ENCODE results near the gene TENM4. TPM values are rescaled to one million over a fixed set of nuclear protein-coding genes. Genes with fewer than 3 reads are reported as not detected.
"Not testable (repeated sequence)": the region's sequence is repeated elsewhere in the genome, so short reads cannot be mapped to it uniquely, and the experiment has no call there.

Gene TENM4
- total RNA-seq, 2 experiments from 2014 or later, result not detected

GRCh38 chr11:79241205-79241851, 199.5 kb downstream of the TENM4 start:
- H3K27ac Mint-ChIP-seq, result no peak overlapping the region
- H3K9me3 Mint-ChIP-seq, result no peaks in the 10 kb centered on the region
- H3K36me3 Mint-ChIP-seq, result no peaks in the 10 kb centered on the region
- H3K4me1 Mint-ChIP-seq, result no peaks in the 10 kb centered on the region
- no peaks in the 10 kb centered on the region for H3K27me3 Mint-ChIP-seq
- DNase-seq, result no peak
- H3K4me3 Mint-ChIP-seq, result no peak overlapping the region

- Mint-ChIP-seq H3K4me3 (no peak overlapping the region), H3K9me3 (no peaks in the 10 kb centered on the region), H3K36me3 (no peaks in the 10 kb centered on the region), H3K27ac (no peak overlapping the region), H3K27me3 (no peaks in the 10 kb centered on the region), H3K4me1 (no peaks in the 10 kb centered on the region)
- no peak for DNase-seq
These were observed 203.1 kb downstream of the TENM4 start for GRCh38 chr11:79237703-79238102.

- no peaks in the 10 kb centered on the region for H3K27me3 Mint-ChIP-seq
- H3K4me3 Mint-ChIP-seq, result no peak overlapping the region
- no peaks in the 10 kb centered on the region for H3K36me3 Mint-ChIP-seq
- no peaks in the 10 kb centered on the region for H3K4me1 Mint-ChIP-seq
- H3K27ac Mint-ChIP-seq, result no peak overlapping the region
- no peak for DNase-seq
- H3K9me3 Mint-ChIP-seq, result no peaks in the 10 kb centered on the region
These were observed 203.7 kb downstream of the TENM4 start for GRCh38 chr11:79237091-79237490.

- Mint-ChIP-seq H3K9me3 (no peaks in the 10 kb centered on the region), H3K4me3 (no peak overlapping the region)
These were observed 204.3 kb downstream of the TENM4 start for GRCh38 chr11:79236541-79236971.

GRCh38 chr11:79235696-79236095, 205.1 kb downstream of the TENM4 start:
- Mint-ChIP-seq H3K27ac (no peak overlapping the region), H3K27me3 (no peaks in the 10 kb centered on the region), H3K9me3 (no peaks in the 10 kb centered on the region), H3K4me1 (no peaks in the 10 kb centered on the region), H3K36me3 (no peaks in the 10 kb centered on the region), H3K4me3 (no peak overlapping the region)
- DNase-seq, result no peak

More at GRCh38 chr11:79236541-79236971, 204.3 kb downstream of the TENM4 start:
- no peak for DNase-seq
- Mint-ChIP-seq H3K36me3 (no peaks in the 10 kb centered on the region), H3K4me1 (no peaks in the 10 kb centered on the region), H3K27ac (no peak overlapping the region), H3K27me3 (no peaks in the 10 kb centered on the region)

- DNase-seq, result no peak
- H3K27me3 Mint-ChIP-seq, result no peaks in the 10 kb centered on the region
- no peak overlapping the region for H3K4me3 Mint-ChIP-seq
- H3K4me1 Mint-ChIP-seq, result no peaks in the 10 kb centered on the region
- H3K27ac Mint-ChIP-seq, result no peak overlapping the region
- H3K9me3 Mint-ChIP-seq, result no peaks in the 10 kb centered on the region
- no peaks in the 10 kb centered on the region for H3K36me3 Mint-ChIP-seq
These were observed 208.5 kb downstream of the TENM4 start for GRCh38 chr11:79232346-79232745.

- no peak for DNase-seq
- Mint-ChIP-seq H3K27me3 (no peaks in the 10 kb centered on the region), H3K4me1 (no peaks in the 10 kb centered on the region), H3K27ac (no peak overlapping the region), H3K9me3 (no peaks in the 10 kb centered on the region), H3K36me3 (no peaks in the 10 kb centered on the region), H3K4me3 (no peak overlapping the region)
These were observed 211.8 kb downstream of the TENM4 start for GRCh38 chr11:79229047-79229446.

GRCh38 chr11:79227767-79228755, 212.8 kb downstream of the TENM4 start:
- no peak for DNase-seq
- Mint-ChIP-seq H3K9me3 (no peaks in the 10 kb centered on the region), H3K36me3 (no peaks in the 10 kb centered on the region), H3K27ac (no peak overlapping the region), H3K4me3 (no peak overlapping the region), H3K4me1 (no peaks in the 10 kb centered on the region), H3K27me3 (no peaks in the 10 kb centered on the region)

GRCh38 chr11:79227308-79227707, 213.5 kb downstream of the TENM4 start:
- Mint-ChIP-seq H3K36me3 (no peaks in the 10 kb centered on the region), H3K4me1 (no peaks in the 10 kb centered on the region), H3K9me3 (peaks cover 2% of the 10 kb centered on the region), H3K27me3 (no peaks in the 10 kb centered on the region), H3K4me3 (no peak overlapping the region), H3K27ac (no peak overlapping the region)
- no peak for DNase-seq

GRCh38 chr11:79226126-79226525, 214.7 kb downstream of the TENM4 start:
- no peak overlapping the region for H3K27ac Mint-ChIP-seq
- H3K4me3 Mint-ChIP-seq, result no peak overlapping the region
- peaks cover 7% of the 10 kb centered on the region for H3K9me3 Mint-ChIP-seq
- H3K27me3 Mint-ChIP-seq, result no peaks in the 10 kb centered on the region
- no peaks in the 10 kb centered on the region for H3K4me1 Mint-ChIP-seq
- no peak for DNase-seq
- no peaks in the 10 kb centered on the region for H3K36me3 Mint-ChIP-seq

GRCh38 chr11:79222163-79222562, 218.7 kb downstream of the TENM4 start:
- not testable (repeated sequence) for DNase-seq, H3K27ac Mint-ChIP-seq, H3K9me3 Mint-ChIP-seq, H3K4me3 Mint-ChIP-seq, H3K27me3 Mint-ChIP-seq, H3K36me3 Mint-ChIP-seq, H3K4me1 Mint-ChIP-seq

- no peak overlapping the region for H3K4me3 Mint-ChIP-seq
These were observed 219.2 kb downstream of the TENM4 start for GRCh38 chr11:79221444-79222130.

GRCh38 chr11:79220171-79220570, 220.7 kb downstream of the TENM4 start:
- H3K4me3 Mint-ChIP-seq, result no peak overlapping the region
- DNase-seq, result no peak
- no peaks in the 10 kb centered on the region for H3K4me1 Mint-ChIP-seq
- no peaks in the 10 kb centered on the region for H3K27me3 Mint-ChIP-seq
- no peak overlapping the region for H3K27ac Mint-ChIP-seq
- no peaks in the 10 kb centered on the region for H3K36me3 Mint-ChIP-seq
- H3K9me3 Mint-ChIP-seq, result peaks cover 7% of the 10 kb centered on the region

More at GRCh38 chr11:79221444-79222130, 219.2 kb downstream of the TENM4 start:
- no peaks in the 10 kb centered on the region for H3K27me3 Mint-ChIP-seq
- no peaks in the 10 kb centered on the region for H3K36me3 Mint-ChIP-seq
- no peak overlapping the region for H3K27ac Mint-ChIP-seq
- no peak for DNase-seq
- no peaks in the 10 kb centered on the region for H3K4me1 Mint-ChIP-seq
- peaks cover 7% of the 10 kb centered on the region for H3K9me3 Mint-ChIP-seq

GRCh38 chr11:79219186-79220045, 221.4 kb downstream of the TENM4 start:
- Mint-ChIP-seq H3K36me3 (no peaks in the 10 kb centered on the region), H3K4me3 (no peak overlapping the region), H3K27me3 (no peaks in the 10 kb centered on the region), H3K4me1 (no peaks in the 10 kb centered on the region), H3K9me3 (peaks cover 7% of the 10 kb centered on the region), H3K27ac (no peak overlapping the region)
- no peak for DNase-seq

Measured in activated naive CD8-positive, alpha-beta T cell treated with anti-CD3 and anti-CD28 coated beads for 36 hours (primary cell).